ENCODE results near the gene MYO10.

Gene MYO10

GRCh38 chr5:16866795-16867576 lies 69.1 kb downstream of the MYO10 start:
- no peak overlapping the region for H3K4me3 ChIP-seq (replicated peaks; ENCODE audit: low read depth, low read length)
- no peak for DNase-seq (ENCODE audit: extremely low read depth, low read depth)
- TF ChIP-seq CTCF (IDR thresholded peaks at IDR 0.05; ENCODE audit: low read depth, low read length, missing control alignments): no peak

GRCh38 chr5:16866273-16866672 lies 69.8 kb downstream of the MYO10 start:
- H3K4me3 ChIP-seq (replicated peaks; ENCODE audit: low read depth, low read length): no peak overlapping the region
- no peak for TF ChIP-seq CTCF (IDR thresholded peaks at IDR 0.05; ENCODE audit: low read depth, low read length, missing control alignments)
- DNase-seq (ENCODE audit: extremely low read depth, low read depth): no peak

GRCh38 chr5:16865151-16865550 lies 70.9 kb downstream of the MYO10 start:
- TF ChIP-seq CTCF (IDR thresholded peaks at IDR 0.05; ENCODE audit: low read depth, low read length, missing control alignments): no peak

GRCh38 chr5:16864631-16865131 lies 71.4 kb downstream of the MYO10 start:
- no peak for DNase-seq (ENCODE audit: extremely low read depth, low read depth)
- TF ChIP-seq CTCF (IDR thresholded peaks at IDR 0.05; ENCODE audit: low read depth, low read length, missing control alignments): no peak
- H3K4me3 ChIP-seq (replicated peaks; ENCODE audit: low read depth, low read length): no peak overlapping the region

More at GRCh38 chr5:16865151-16865550, 70.9 kb downstream of the MYO10 start:
- DNase-seq (ENCODE audit: extremely low read depth, low read depth): no peak
- H3K4me3 ChIP-seq (replicated peaks; ENCODE audit: low read depth, low read length): no peak overlapping the region

- no peak for DNase-seq (ENCODE audit: extremely low read depth, low read depth)
- TF ChIP-seq CTCF (IDR thresholded peaks at IDR 0.05; ENCODE audit: low read depth, low read length, missing control alignments): no peak
- no peak overlapping the region for H3K4me3 ChIP-seq (replicated peaks; ENCODE audit: low read depth, low read length)
Measured at GRCh38 chr5:16863469-16863946, 72.6 kb downstream of the MYO10 start.

GRCh38 chr5:16862777-16863176 lies 73.3 kb downstream of the MYO10 start:
- no peak overlapping the region for H3K4me3 ChIP-seq (replicated peaks; ENCODE audit: low read depth, low read length)
- DNase-seq (ENCODE audit: extremely low read depth, low read depth): no peak
- TF ChIP-seq CTCF (IDR thresholded peaks at IDR 0.05; ENCODE audit: low read depth, low read length, missing control alignments): no peak
